Stimulated activated CD4-positive, alpha-beta T cell treated with anti-CD3 and anti-CD28 coated beads, Interleukin-12 subunit alpha, Interleukin-12 subunit beta, amount 100 ng/mL, for 24 hours (primary cell): Measurements from ENCODE around the gene ADCK1.
"Not testable (repeated sequence)": the region's sequence is repeated elsewhere in the genome, so short reads cannot be mapped to it uniquely, and the experiment has no call there.

Source experiments
- DNase-seq, 2 experiments: peaks; one replicate each; pipeline ENCODE4 v3.0.0-alpha.2; 2020; ENCODE audit warnings: low read depth in 2 of 2

The ADCK1 gene

GRCh38 chr14:77808250-77808649 lies 8.3 kb downstream of the ADCK1 start:
- DNase-seq, result no peak

- DNase-seq, result no peak
Observed at GRCh38 chr14:77809011-77809410, 9.1 kb downstream of the ADCK1 start.

GRCh38 chr14:77812028-77812427 lies 12.1 kb downstream of the ADCK1 start:
- no peak for DNase-seq

GRCh38 chr14:77812682-77813081 lies 12.8 kb downstream of the ADCK1 start:
- DNase-seq, result not testable (repeated sequence)

- no peak for DNase-seq
Observed at GRCh38 chr14:77822307-77822706, 22.4 kb downstream of the ADCK1 start.

- DNase-seq, result no peak
Observed at GRCh38 chr14:77822741-77823140, 22.8 kb downstream of the ADCK1 start.

- DNase-seq, result no peak
Observed at GRCh38 chr14:77823378-77823777, 23.5 kb downstream of the ADCK1 start.

- no peak for DNase-seq
Observed at GRCh38 chr14:77825895-77826519, 26.1 kb downstream of the ADCK1 start.

- no peak for DNase-seq
Observed at GRCh38 chr14:77830692-77831091, 30.8 kb downstream of the ADCK1 start.

- no peak for DNase-seq
Observed at GRCh38 chr14:77832297-77832696, 32.4 kb downstream of the ADCK1 start.

- DNase-seq, result no peak
Observed at GRCh38 chr14:77837926-77838325, 38.0 kb downstream of the ADCK1 start.

- no peak for DNase-seq
Observed at GRCh38 chr14:77838831-77839511, 39.1 kb downstream of the ADCK1 start.

GRCh38 chr14:77843195-77843594 lies 43.3 kb downstream of the ADCK1 start:
- DNase-seq, result no peak

- DNase-seq, result no peak
Observed at GRCh38 chr14:77843651-77844050, 43.7 kb downstream of the ADCK1 start.

- no peak for DNase-seq
Observed at GRCh38 chr14:77844802-77845201, 44.9 kb downstream of the ADCK1 start.

GRCh38 chr14:77848031-77848430 lies 48.1 kb downstream of the ADCK1 start:
- DNase-seq, result no peak

GRCh38 chr14:77849711-77850110 lies 49.8 kb downstream of the ADCK1 start:
- DNase-seq, result no peak

- DNase-seq, result no peak
Observed at GRCh38 chr14:77853919-77854318, 54.0 kb downstream of the ADCK1 start.

- DNase-seq, result no peak
Observed at GRCh38 chr14:77856941-77857340, 57.0 kb downstream of the ADCK1 start.

GRCh38 chr14:77859934-77860570 lies 60.1 kb downstream of the ADCK1 start:
- no peak for DNase-seq

GRCh38 chr14:77861201-77861600 lies 61.3 kb downstream of the ADCK1 start:
- DNase-seq, result no peak

GRCh38 chr14:77862154-77862786 lies 62.4 kb downstream of the ADCK1 start:
- peak; percentile 33 to 78 for DNase-seq

GRCh38 chr14:77864085-77864484 lies 64.2 kb downstream of the ADCK1 start:
- DNase-seq, result no peak
